Thymus (tissue), 11 donors: Measurements from ENCODE around the gene SMARCD3. TPM values are rescaled to one million over a fixed set of nuclear protein-coding genes. Genes with fewer than 3 reads are reported as not detected.
A peak's percentile ranks its signal among the peaks of the same experiment; 100 is the strongest.

Experiments
- DNase-seq, 9 donors: peaks; one replicate each; pipeline ENCODE4 v3.0.0-alpha.2; 2013; ENCODE audit warnings: low spot score in 9 of 9, low read depth in 6 of 9, missing footprints in 1 of 9
- H3K27ac ChIP-seq, 2 donors: one replicate each; pipeline ENCODE4 v1.5.1; 2013; ENCODE audit warnings: control low read depth in 1 of 2, low read depth in 1 of 2, low read length in 1 of 2, mild to moderate bottlenecking in 1 of 2, moderate library complexity in 1 of 2
- H3K27me3 ChIP-seq, 2 donors: one replicate each; pipeline ENCODE4 v1.5.1; 2013; ENCODE audit warnings: low read length in 1 of 2; ENCODE audit not compliant: control insufficient read depth in 2 of 2, insufficient read depth in 1 of 2
- H3K36me3 ChIP-seq, 2 donors: one replicate each; pipeline ENCODE4 v1.5.1; 2013; ENCODE audit warnings: low read length in 1 of 2, mild to moderate bottlenecking in 1 of 2, moderate library complexity in 1 of 2; ENCODE audit not compliant: control insufficient read depth in 2 of 2, insufficient read depth in 2 of 2
- H3K4me1 ChIP-seq, 2 donors: one replicate each; pipeline ENCODE4 v1.5.1; 2013; ENCODE audit warnings: low read length in 2 of 2; ENCODE audit not compliant: control insufficient read depth in 2 of 2, insufficient read depth in 2 of 2
- H3K4me3 ChIP-seq, 2 donors: one replicate each; pipeline ENCODE4 v1.5.1; 2013; ENCODE audit warnings: low read length in 2 of 2, control low read depth in 1 of 2, mild to moderate bottlenecking in 1 of 2
- H3K9me3 ChIP-seq, 2 donors: one replicate each; pipeline ENCODE4 v1.5.1; 2013; ENCODE audit warnings: low read length in 1 of 2, mild to moderate bottlenecking in 1 of 2; ENCODE audit not compliant: control insufficient read depth in 2 of 2, insufficient read depth in 1 of 2
- WGBS: extraction: QIAGEN DNeasy Blood & Tissue Kit; methylation state at CpG from one replicate; pipeline ENCODE4 v1.1.7; 2013; 5-methylcytosine and 5-hydroxymethylcytosine counted together
- polyA plus RNA-seq: library from polyadenylated mRNA; stranded (reverse); fragments of 200-250 nt; gene quantifications from one replicate; pipeline ENCODE4 v1.2.3, GENCODE V29; 2013
- total RNA-seq: library from RNA; stranded (reverse); fragments of 120-200 nt; gene quantifications from one replicate; pipeline ENCODE4 v1.2.4, GENCODE V29; 2013
- donor health status: healthy.

SMARCD3 gene
- total and polyA plus RNA-seq, 2 donors: 4.1 to 9.6 TPM

- Histone ChIP-seq H3K36me3 (peaks cover 46 to 47% of the 10 kb centered on the region in 2 donors), H3K4me3 (no peak overlapping the region), H3K27ac (no peak overlapping the region), H3K4me1 (peaks cover 0 to 3% of the 10 kb centered on the region in 2 donors), H3K27me3 (no peaks in the 10 kb centered on the region), H3K9me3 (no peaks in the 10 kb centered on the region)
- no peak for DNase-seq
- WGBS: 96% methylated on average over 5 of the region's 5 CpGs
Observed at GRCh38 chr7:151212626-151213025, 35.9 kb downstream of the SMARCD3 start.

GRCh38 chr7:151211155-151211772 lies 37.2 kb downstream of the SMARCD3 start:
- Histone ChIP-seq H3K4me3 (no peak overlapping the region), H3K4me1 (peaks cover 0 to 11% of the 10 kb centered on the region in 2 donors), H3K9me3 (no peaks in the 10 kb centered on the region), H3K36me3 (peaks cover 33 to 39% of the 10 kb centered on the region in 2 donors), H3K27ac (no peak overlapping the region), H3K27me3 (peaks cover 0 to 2% of the 10 kb centered on the region in 2 donors)
- WGBS: over 99% methylated on average over 3 of the region's 3 CpGs
- DNase-seq: no peak

- no peak for DNase-seq
- H3K36me3 ChIP-seq: peaks cover 25 to 32% of the 10 kb centered on the region in 2 donors
- H3K9me3 ChIP-seq: no peaks in the 10 kb centered on the region
- peaks cover 0 to 11% of the 10 kb centered on the region in 2 donors for H3K27me3 ChIP-seq
- 96% methylated on average over 17 of the region's 17 CpGs for WGBS
- no peak within 1 kb of the TSS for H3K27ac ChIP-seq
- no peak within 1 kb of the TSS for H3K4me3 ChIP-seq
- peaks cover 0 to 11% of the 10 kb centered on the region in 2 donors for H3K4me1 ChIP-seq
Observed at GRCh38 chr7:151210087-151210854, 38.2 kb downstream of the SMARCD3 start, which contains the start of gene H2BK1. Gene H2BK1, minus strand, starts transcription at chr7:151210488. Its CDS starts 170 bp downstream, at chr7:151210318.

- peaks cover 0 to 11% of the 10 kb centered on the region in 2 donors for H3K4me1 ChIP-seq
- no peaks in the 10 kb centered on the region for H3K9me3 ChIP-seq
- peaks cover 0 to 18% of the 10 kb centered on the region in 2 donors for H3K27me3 ChIP-seq
- H3K27ac ChIP-seq: no peak overlapping the region
- no peak overlapping the region for H3K4me3 ChIP-seq
- DNase-seq: no peak
- WGBS: 98% methylated on average over 6 of the region's 6 CpGs
- H3K36me3 ChIP-seq: peaks cover 18 to 25% of the 10 kb centered on the region in 2 donors
Observed at GRCh38 chr7:151209588-151209987, 38.9 kb downstream of the SMARCD3 start.

- Histone ChIP-seq H3K27me3 (peaks cover 0 to 29% of the 10 kb centered on the region in 2 donors), H3K4me3 (no peak overlapping the region), H3K27ac (no peak overlapping the region), H3K9me3 (no peaks in the 10 kb centered on the region), H3K4me1 (peaks cover 0 to 11% of the 10 kb centered on the region in 2 donors), H3K36me3 (peaks cover 7 to 14% of the 10 kb centered on the region in 2 donors)
- 84% methylated on average over 9 of the region's 9 CpGs for WGBS
- DNase-seq: no peak
Observed at GRCh38 chr7:151208253-151208862, 40.1 kb downstream of the SMARCD3 start.

- Histone ChIP-seq H3K36me3 (peaks cover 3 to 9% of the 10 kb centered on the region in 2 donors), H3K9me3 (no peaks in the 10 kb centered on the region), H3K27ac (no peak overlapping the region), H3K4me3 (no peak overlapping the region), H3K27me3 (peaks cover 0 to 35% of the 10 kb centered on the region in 2 donors), H3K4me1 (peaks cover 0 to 11% of the 10 kb centered on the region in 2 donors)
- 87% methylated on average over 12 of the region's 12 CpGs for WGBS
- DNase-seq: no peak
Observed at GRCh38 chr7:151207804-151208203, 40.7 kb downstream of the SMARCD3 start.

- 12% methylated on average over 9 of the region's 9 CpGs for WGBS
- H3K9me3 ChIP-seq: no peaks in the 10 kb centered on the region
- no peak overlapping the region for H3K27ac ChIP-seq
- no peak overlapping the region for H3K4me3 ChIP-seq
- H3K27me3 ChIP-seq: peaks cover 0 to 37% of the 10 kb centered on the region in 2 donors
- H3K36me3 ChIP-seq: peaks cover 0 to 4% of the 10 kb centered on the region in 2 donors
- H3K4me1 ChIP-seq: peaks cover 0 to 11% of the 10 kb centered on the region in 2 donors
- DNase-seq: peak in 1 of 9 donors; percentile 21
Observed at GRCh38 chr7:151207315-151207714, 41.2 kb downstream of the SMARCD3 start.

- peaks cover 0 to 11% of the 10 kb centered on the region in 2 donors for H3K4me1 ChIP-seq
- H3K36me3 ChIP-seq: peaks cover 0 to 2% of the 10 kb centered on the region in 2 donors
- H3K9me3 ChIP-seq: no peaks in the 10 kb centered on the region
- no peak overlapping the region for H3K4me3 ChIP-seq
- 5% methylated on average over 9 of the region's 9 CpGs for WGBS
- DNase-seq: no peak
- no peak overlapping the region for H3K27ac ChIP-seq
- H3K27me3 ChIP-seq: peaks cover 0 to 37% of the 10 kb centered on the region in 2 donors
Observed at GRCh38 chr7:151206914-151207313, 41.6 kb downstream of the SMARCD3 start.

- Histone ChIP-seq H3K36me3 (no peaks in the 10 kb centered on the region), H3K4me1 (peaks cover 0 to 11% of the 10 kb centered on the region in 2 donors), H3K27ac (no peak overlapping the region), H3K27me3 (peaks cover 0 to 37% of the 10 kb centered on the region in 2 donors), H3K4me3 (no peak overlapping the region), H3K9me3 (no peaks in the 10 kb centered on the region)
- DNase-seq: no peak
- WGBS: 84% methylated on average over 6 of the region's 6 CpGs
Observed at GRCh38 chr7:151205730-151206129, 42.8 kb downstream of the SMARCD3 start.
